ENCODE results near the gene THAP8. TPM values are rescaled to one million over a fixed set of nuclear protein-coding genes. Genes with fewer than 3 reads are reported as not detected.

THAP8 gene
- polyA plus RNA-seq, 3 donors = 2.4 to 6.0 (median 3.1) TPM

GRCh38 chr19:36028313-36029041, 25.6 kb downstream of the THAP8 start:
- intact Hi-C loops (cut with micrococcal nuclease) = no loop called here
- no peaks in the 10 kb centered on the region for H3K9me3 ChIP-seq (replicated peaks in 1 of 2; ENCODE audit: control insufficient read depth in 1 of 2, insufficient read depth in 1 of 2, low read length in 2 of 2)
- H3K27ac ChIP-seq (ENCODE audit: low read depth in 1 of 2, low read length in 2 of 2) = no peak overlapping the region
- Mint-ChIP-seq H3K9me3 (peaks cover 0 to 2% (median 0%) of the 10 kb centered on the region in 7 donors), H3K4me1 (peaks cover 4% of the 10 kb centered on the region), H3K36me3 (peaks cover 9 to 12% of the 10 kb centered on the region in 2 donors), H3K27ac (peak overlapping the region in 2 of 7 donors; percentile 18 to 26), H3K4me3 (no peak overlapping the region), H3K27me3 (ENCODE audit: low read depth in 3 of 3) (peaks cover 6 to 15% (median 10%) of the 10 kb centered on the region in 3 donors)
- peaks cover 0 to 8% of the 10 kb centered on the region in 2 donors for H3K27me3 ChIP-seq (ENCODE audit: control insufficient read depth in 2 of 2, insufficient read depth in 2 of 2, low read length in 2 of 2)
- H3K4me2 ChIP-seq (replicated peaks; ENCODE audit: extremely low read depth, low read length, poor library complexity, severe bottlenecking) = no peak overlapping the region
- H3K4me3 ChIP-seq (replicated peaks in 1 of 3; ENCODE audit: low read depth in 2 of 3, low read length in 3 of 3) = no peak overlapping the region
- no peak for DNase-seq
- no peak overlapping the region for H3K9ac ChIP-seq (ENCODE audit: insufficient read depth, low read length, poor library complexity, severe bottlenecking)
- no peak for TF ChIP-seq CTCF (IDR thresholded peaks at IDR 0.05)
- H3K36me3 ChIP-seq (replicated peaks in 1 of 2; ENCODE audit: control insufficient read depth in 1 of 2, insufficient read depth in 2 of 2, low read length in 2 of 2) = peaks cover 0 to 11% of the 10 kb centered on the region in 2 donors
- WGBS (ENCODE audit: insufficient coverage) = 93% methylated on average over 8 of the region's 10 CpGs
- no peaks in the 10 kb centered on the region for H4K20me1 ChIP-seq (ENCODE audit: insufficient read depth, low read length)
- H3K4me1 ChIP-seq (ENCODE audit: control insufficient read depth in 1 of 2, insufficient read depth in 2 of 2, low read length in 2 of 2) = peaks cover 3 to 9% of the 10 kb centered on the region in 2 donors
- no peaks in the 10 kb centered on the region for H3K79me2 ChIP-seq (ENCODE audit: insufficient read depth, low read length)
- H2AFZ ChIP-seq (ENCODE audit: insufficient read depth, low read depth, low read length, poor library complexity, severe bottlenecking) = no peak overlapping the region

GRCh38 chr19:36027696-36028095, 26.4 kb downstream of the THAP8 start:
- TF ChIP-seq CTCF (IDR thresholded peaks at IDR 0.05) = no peak
- DNase-seq = no peak
- H2AFZ ChIP-seq (ENCODE audit: insufficient read depth, low read depth, low read length, poor library complexity, severe bottlenecking) = no peak overlapping the region
- no peak overlapping the region for H3K4me3 ChIP-seq (replicated peaks in 1 of 3; ENCODE audit: low read depth in 2 of 3, low read length in 3 of 3)
- H3K4me1 ChIP-seq (ENCODE audit: control insufficient read depth in 1 of 2, insufficient read depth in 2 of 2, low read length in 2 of 2) = peaks cover 2 to 5% of the 10 kb centered on the region in 2 donors
- Mint-ChIP-seq H3K4me1 (peaks cover 2% of the 10 kb centered on the region), H3K27ac (peak overlapping the region in 1 of 7 donors; percentile 32), H3K4me3 (no peak overlapping the region), H3K36me3 (peaks cover 13 to 16% of the 10 kb centered on the region in 2 donors), H3K27me3 (ENCODE audit: low read depth in 3 of 3) (peaks cover 6 to 11% (median 8%) of the 10 kb centered on the region in 3 donors), H3K9me3 (peaks cover 0 to 2% (median 0%) of the 10 kb centered on the region in 7 donors)
- no peak overlapping the region for H3K4me2 ChIP-seq (replicated peaks; ENCODE audit: extremely low read depth, low read length, poor library complexity, severe bottlenecking)
- H3K9ac ChIP-seq (ENCODE audit: insufficient read depth, low read length, poor library complexity, severe bottlenecking) = no peak overlapping the region
- intact Hi-C loops (cut with micrococcal nuclease) = no loop called here
- peaks cover 0 to 11% of the 10 kb centered on the region in 2 donors for H3K36me3 ChIP-seq (replicated peaks in 1 of 2; ENCODE audit: control insufficient read depth in 1 of 2, insufficient read depth in 2 of 2, low read length in 2 of 2)
- H3K27ac ChIP-seq (ENCODE audit: low read depth in 1 of 2, low read length in 2 of 2) = no peak overlapping the region
- no peaks in the 10 kb centered on the region for H3K9me3 ChIP-seq (replicated peaks in 1 of 2; ENCODE audit: control insufficient read depth in 1 of 2, insufficient read depth in 1 of 2, low read length in 2 of 2)
- WGBS (ENCODE audit: insufficient coverage) = 95% methylated on average over 5 of the region's 6 CpGs
- no peaks in the 10 kb centered on the region for H3K79me2 ChIP-seq (ENCODE audit: insufficient read depth, low read length)
- no peaks in the 10 kb centered on the region for H4K20me1 ChIP-seq (ENCODE audit: insufficient read depth, low read length)
- peaks cover 0 to 6% of the 10 kb centered on the region in 2 donors for H3K27me3 ChIP-seq (ENCODE audit: control insufficient read depth in 2 of 2, insufficient read depth in 2 of 2, low read length in 2 of 2)

Measured in CD14-positive monocyte (primary cell).